HepG2 (cell line): ENCODE results near the gene THBS4. TPM values are rescaled to one million over a fixed set of nuclear protein-coding genes. Genes with fewer than 3 reads are reported as not detected.

Source experiments
- ATAC-seq: fragments of 200-7000 bp; cut with Tn5 transposase; 3 replicates; pipeline ENCODE4 v1.9.1; 2020; ENCODE audit warnings: mild to moderate bottlenecking, moderate library complexity
- BruUV-seq: library from RNA; stranded (reverse); fragments of 400-500 nt; replicated peaks from 2 replicates; lab custom pipeline; 2021; lab: Mats Ljungman, UMichigan
- CTCF ChIA-PET: fragments of 300-600 bp; formaldehyde crosslinking; extraction: SDS; loops from one replicate; lab custom pipeline; 2021; ENCODE audit warnings: low total read pairs, inconsistent platforms, low intra/inter-chr PET ratio; lab: Yijun Ruan, JAX
- POLR2A ChIA-PET: fragments of 350-600 bp; sonication (Branson Sonifier 250); formaldehyde crosslinking; loops from one replicate; lab custom pipeline; 2020; ENCODE audit warnings: antibody characterized with exemption, inconsistent platforms; lab: Yijun Ruan, JAX
- DNase-seq: peaks from one replicate; pipeline ENCODE4 v3.0.0-alpha.2; 2015; ENCODE audit warnings: low spot score
- FAIRE-seq: peaks from 3 replicates; lab custom pipeline; 2011; peaks lifted over from hg19 to GRCh38; lab: Jason Lieb, UNC
- H2AFZ ChIP-seq: one replicate; pipeline ENCODE4 v1.6.1; 2011; ENCODE audit warnings: low read length, inconsistent platforms
- H3K27ac ChIP-seq: fragments of 300-600 bp; 3 replicates; pipeline ENCODE4 v1.8.0; 2011; ENCODE audit warnings: mixed run types, mild to moderate bottlenecking, mixed read lengths, low read length, inconsistent platforms; ENCODE audit not compliant: insufficient read depth; ENCODE audit errors: extremely low read length
- H3K27me3 ChIP-seq, 2 experiments: fragments of 200-600 bp in 1 of 2; 2 replicates in 1 of 2; 3 replicates in 1 of 2; pipeline versions ENCODE4 v1.6.0 to v1.8.0; 2011; ENCODE audit warnings: low read length in 2 of 2, mild to moderate bottlenecking in 2 of 2, moderate library complexity in 2 of 2, inconsistent platforms in 1 of 2; ENCODE audit not compliant: insufficient read depth in 2 of 2, control insufficient read depth in 1 of 2
- H3K36me3 ChIP-seq, 2 experiments: fragments of 200-600 bp in 1 of 2; replicated peaks in 1 of 2; 2 replicates in 1 of 2; 3 replicates in 1 of 2; pipeline versions ENCODE4 v1.5.1 to v1.8.0; 2011; ENCODE audit warnings: low read length in 2 of 2, inconsistent platforms in 1 of 2; ENCODE audit not compliant: insufficient read depth in 2 of 2, control insufficient read depth in 1 of 2
- H3K4me1 ChIP-seq: 2 replicates; pipeline ENCODE4 v1.5.1; 2012; ENCODE audit warnings: low read length, inconsistent platforms; ENCODE audit not compliant: insufficient read depth
- H3K4me2 ChIP-seq: 2 replicates; pipeline ENCODE4 v1.6.0; 2011; ENCODE audit warnings: low read depth, low read length, inconsistent platforms
- H3K4me3 ChIP-seq, 3 experiments: fragments of 200-600 bp in 1 of 3; sonication (generic), shearing (Covaris generic) in 1 of 3; replicated peaks in 1 of 3; 2 replicates each; pipeline ENCODE4 v1.5.1; 2011 to 2016; ENCODE audit warnings: low read length in 3 of 3, inconsistent platforms in 2 of 3, low read depth in 2 of 3, mild to moderate bottlenecking in 2 of 3, control low read depth in 1 of 3, mixed read lengths in 1 of 3; ENCODE audit not compliant: insufficient read depth in 1 of 3
- H3K79me2 ChIP-seq: one replicate; pipeline ENCODE4 v1.6.1; 2011; ENCODE audit warnings: low read length, inconsistent platforms; ENCODE audit not compliant: insufficient read depth
- H3K9ac ChIP-seq: 2 replicates; pipeline ENCODE4 v1.6.0; 2011; ENCODE audit warnings: mild to moderate bottlenecking, low read depth, low read length, inconsistent platforms; ENCODE audit not compliant: insufficient read depth
- H3K9me3 ChIP-seq: 2 replicates; pipeline ENCODE4 v1.5.1; 2012; ENCODE audit warnings: mild to moderate bottlenecking, low read length
- H4K20me1 ChIP-seq: 2 replicates; pipeline ENCODE4 v1.6.0; 2011; ENCODE audit warnings: inconsistent platforms, mild to moderate bottlenecking, low read length, moderate library complexity; ENCODE audit not compliant: insufficient read depth
- ATF7 ChIP-seq, 2 experiments: fragments of 450-650 bp in 1 of 2; sonication (generic) in 1 of 2; formaldehyde crosslinking in 1 of 2; IDR thresholded peaks; 2 replicates each; pipeline versions ENCODE4 v1.4.0 to v1.6.1; 2016 to 2020; ENCODE audit warnings: antibody characterized with exemption in 1 of 2, mild to moderate bottlenecking in 1 of 2, missing genetic modification reagents in 1 of 2
- MAFF ChIP-seq: IDR thresholded peaks from 2 replicates; pipeline ENCODE4 v1.6.1; 2011; ENCODE audit warnings: low read depth, low read length, improper control_type of control experiment
- ZBTB7B ChIP-seq: sonication (generic); formaldehyde crosslinking; IDR thresholded peaks from 2 replicates; pipeline ENCODE4 v1.4.0; 2020; ENCODE audit warnings: missing genetic modification reagents
- ZFAT ChIP-seq: sonication (generic); formaldehyde crosslinking; conservative IDR thresholded peaks from 2 replicates; pipeline ENCODE4 v1.8.1; 2023; ENCODE audit warnings: missing genetic modification reagents, inconsistent platforms
- ZNF235 ChIP-seq: sonication (generic); formaldehyde crosslinking; IDR thresholded peaks from 2 replicates; pipeline ENCODE4 v1.8.1; 2023; ENCODE audit warnings: mild to moderate bottlenecking, missing genetic modification reagents, borderline replicate concordance
- ZNF253 ChIP-seq: sonication (generic); formaldehyde crosslinking; IDR thresholded peaks from 2 replicates; pipeline ENCODE4 v1.8.0; 2022; ENCODE audit warnings: mild to moderate bottlenecking, missing genetic modification reagents, borderline replicate concordance
- ZNF572 ChIP-seq: sonication (generic); formaldehyde crosslinking; IDR thresholded peaks from 2 replicates; pipeline ENCODE4 v1.5.1; 2020; ENCODE audit warnings: mild to moderate bottlenecking, missing genetic modification reagents
- ZNF619 ChIP-seq: sonication (generic); formaldehyde crosslinking; IDR thresholded peaks from 2 replicates; pipeline ENCODE4 v1.4.0; 2020; ENCODE audit warnings: mild to moderate bottlenecking, missing genetic modification reagents
- ZNF678 ChIP-seq: sonication (generic); formaldehyde crosslinking; IDR thresholded peaks from 2 replicates; pipeline ENCODE4 v1.4.0; 2020; ENCODE audit warnings: mild to moderate bottlenecking, missing genetic modification reagents
- ZNF713 ChIP-seq: sonication (generic); formaldehyde crosslinking; IDR thresholded peaks from 2 replicates; pipeline ENCODE4 v1.4.0; 2020; ENCODE audit warnings: mild to moderate bottlenecking, missing genetic modification reagents
- ZSCAN9 ChIP-seq: IDR thresholded peaks from 2 replicates; pipeline ENCODE4 v1.6.1; 2016; ENCODE audit warnings: borderline replicate concordance
- in situ Hi-C: cut with HindIII; loops from 2 replicates; pipeline ENCODE4 v1.10.0; 2017; ENCODE audit warnings: low pct_unique_long_range_greater_than_20kb; ENCODE audit not compliant: extremely low pct_ligation_motif_present
- intact Hi-C: fragments of 100-400 bp; cut with micrococcal nuclease; formaldehyde crosslinking; loops from one replicate; pipeline ENCODE4 v1.10.0; 2022; ENCODE audit not compliant: unreplicated experiment
- polyA plus RNA-seq, 8 experiments: library from polyadenylated mRNA; depleted of rRNA in 3 of 8; stranded (reverse) in 7 of 8; unstranded in 1 of 8; fragments of >200 nt; fragmentation: Illumina TruSeq in 4 of 8; extraction: Trizol in 4 of 8; gene quantifications; 2 replicates each; pipeline versions ENCODE4 v1.2.1 to v1.2.3, GENCODE V29; 2011 to 2016; ENCODE audit warnings: low read depth in 4 of 8, missing spikeins in 1 of 8, mixed read lengths in 1 of 8; ENCODE audit not compliant: insufficient read depth in 1 of 8
- total RNA-seq, 5 experiments: library from RNA; depleted of rRNA; stranded (reverse); fragments of >200 nt; fragmentation: Illumina TruSeq; extraction: Trizol; gene quantifications; 2 replicates each; pipeline ENCODE4 v1.2.3, GENCODE V29; 2016; ENCODE audit warnings: low read depth in 1 of 5
- TF ChIP-seq, protein P1 (sequence below): sonication (generic); formaldehyde crosslinking; IDR thresholded peaks from 2 replicates; pipeline ENCODE4 v1.8.0; 2022; ENCODE audit warnings: mild to moderate bottlenecking, missing genetic modification reagents, borderline replicate concordance
- TF ChIP-seq, protein P2 (sequence below): sonication (generic); formaldehyde crosslinking; IDR thresholded peaks from 2 replicates; pipeline ENCODE4 v1.5.0; 2020; ENCODE audit warnings: missing genetic modification reagents

The THBS4 gene
- total and polyA plus RNA-seq, 2 of the 13 experiments (the other 11 are each of a cell fraction or from before 2014, with no cell fraction given): 0.60 to 1.2 TPM

DNA sequence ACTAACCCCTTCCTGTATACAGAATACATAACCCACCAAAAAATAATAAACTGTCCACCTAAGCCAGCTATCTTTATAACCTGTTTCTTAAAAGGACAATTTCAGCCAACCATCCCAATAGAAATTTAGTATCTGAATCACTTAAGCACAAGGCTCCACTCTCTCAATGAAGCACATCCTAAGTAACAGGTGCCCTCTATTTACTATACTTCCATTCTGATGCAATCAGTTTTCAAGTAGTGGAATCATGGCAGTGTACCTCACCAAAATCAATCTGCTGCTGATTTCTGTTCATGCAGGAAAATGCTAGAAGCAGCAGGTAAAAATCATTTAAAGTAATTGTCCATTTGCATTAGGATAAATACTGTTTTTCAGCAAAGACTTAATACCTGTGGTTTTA, 48.9 kb upstream of the THBS4 start:
- in situ Hi-C loops (no loop called here), intact Hi-C loops (no loop called here)
- Histone ChIP-seq H3K27ac (no peak overlapping the region), H3K79me2 (peaks cover 7% of the 10 kb centered on the region), H2AFZ (no peak overlapping the region), H3K9ac (no peak overlapping the region), H3K36me3 (peaks cover 3 to 51% of the 10 kb centered on the region in 2 experiments; a peak in 3 of 5 replicates), H3K4me3 (no peak overlapping the region), H3K9me3 (no peaks in the 10 kb centered on the region), H3K4me1 (peaks cover 20% of the 10 kb centered on the region), H3K4me2 (no peak overlapping the region), H3K27me3 (no peaks in the 10 kb centered on the region; a peak in 1 of 5 replicates), H4K20me1 (no peaks in the 10 kb centered on the region)
- TF ChIP-seq ZSCAN9 (CRISPR knock-in tag) (no peak), ZFAT (CRISPR knock-in tag) (no peak), ZNF253 (CRISPR knock-in tag) (no peak), ZNF619 (CRISPR knock-in tag) (no peak), ZNF713 (CRISPR knock-in tag) (no peak), ATF7 (IDR thresholded peaks at IDR 0.05) (no peak), ATF7 (CRISPR knock-in tag; IDR thresholded peaks at IDR 0.05) (no peak), ZNF678 (CRISPR knock-in tag) (no peak), ZNF235 (CRISPR knock-in tag) (no peak), MAFF (no peak), ZBTB7B (CRISPR knock-in tag) (no peak), ZNF572 (CRISPR knock-in tag) (no peak)
- TF ChIP-seq, protein P1, sequence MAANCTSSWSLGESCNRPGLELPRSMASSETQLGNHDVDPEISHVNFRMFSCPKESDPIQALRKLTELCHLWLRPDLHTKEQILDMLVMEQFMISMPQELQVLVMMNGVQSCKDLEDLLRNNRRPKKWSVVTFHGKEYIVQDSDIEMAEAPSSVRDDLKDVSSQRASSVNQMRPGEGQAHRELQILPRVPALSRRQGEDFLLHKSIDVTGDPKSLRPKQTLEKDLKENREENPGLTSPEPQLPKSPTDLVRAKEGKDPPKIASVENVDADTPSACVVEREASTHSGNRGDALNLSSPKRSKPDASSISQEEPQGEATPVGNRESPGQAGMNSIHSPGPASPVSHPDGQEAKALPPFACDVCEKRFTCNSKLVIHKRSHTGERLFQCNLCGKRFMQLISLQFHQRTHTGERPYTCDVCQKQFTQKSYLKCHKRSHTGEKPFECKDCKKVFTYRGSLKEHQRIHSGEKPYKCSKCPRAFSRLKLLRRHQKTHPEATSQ (CRISPR knock-in tag): no peak
- TF ChIP-seq, protein P2, sequence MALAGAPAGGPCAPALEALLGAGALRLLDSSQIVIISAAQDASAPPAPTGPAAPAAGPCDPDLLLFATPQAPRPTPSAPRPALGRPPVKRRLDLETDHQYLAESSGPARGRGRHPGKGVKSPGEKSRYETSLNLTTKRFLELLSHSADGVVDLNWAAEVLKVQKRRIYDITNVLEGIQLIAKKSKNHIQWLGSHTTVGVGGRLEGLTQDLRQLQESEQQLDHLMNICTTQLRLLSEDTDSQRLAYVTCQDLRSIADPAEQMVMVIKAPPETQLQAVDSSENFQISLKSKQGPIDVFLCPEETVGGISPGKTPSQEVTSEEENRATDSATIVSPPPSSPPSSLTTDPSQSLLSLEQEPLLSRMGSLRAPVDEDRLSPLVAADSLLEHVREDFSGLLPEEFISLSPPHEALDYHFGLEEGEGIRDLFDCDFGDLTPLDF: no peak
- DNase-seq (no peak), FAIRE-seq (no peak), ATAC-seq (no peak)
- ChIA-PET CTCF (no interaction called here), POLR2A (no interaction called here)
- no TSS peak for BruUV-seq
